LoVo (cell line): ENCODE results near the gene ACBD3.

Experiments
- DNase-seq: peaks from one replicate; pipeline ENCODE4 v3.0.0-alpha.2; 2016; ENCODE audit warnings: low spot score

Gene ACBD3

DNA sequence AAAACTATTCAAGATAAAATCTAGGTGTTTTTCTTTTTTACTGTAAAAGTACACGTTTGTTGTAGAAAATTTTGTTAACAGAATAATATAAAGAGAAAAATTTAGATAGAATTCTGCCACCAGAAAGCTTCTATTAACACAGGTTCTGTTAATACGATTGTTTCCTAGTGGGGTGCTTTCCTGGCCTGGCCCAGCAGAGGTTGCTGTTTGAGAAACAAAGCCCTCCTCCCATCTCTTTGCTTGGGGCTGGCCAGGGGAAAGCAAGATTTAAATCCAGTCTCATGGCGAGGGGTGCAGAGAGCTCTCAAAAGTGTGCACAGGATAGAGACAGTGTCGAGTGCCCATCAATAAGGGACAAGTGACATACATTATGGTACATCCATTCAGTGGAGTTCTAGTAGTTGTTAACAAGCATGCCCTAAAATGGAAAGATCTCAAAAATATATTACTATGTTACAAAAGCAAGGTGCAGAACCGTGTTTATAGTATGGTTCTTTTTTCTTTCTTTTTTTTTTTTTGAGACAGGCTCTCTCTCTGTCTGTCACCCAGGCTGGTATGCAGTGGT is 14.6 kb upstream of the ACBD3 start:
- no peak for DNase-seq

GRCh38 chr1:226199971-226200370 is 13.4 kb upstream of the ACBD3 start:
- no peak for DNase-seq

DNA sequence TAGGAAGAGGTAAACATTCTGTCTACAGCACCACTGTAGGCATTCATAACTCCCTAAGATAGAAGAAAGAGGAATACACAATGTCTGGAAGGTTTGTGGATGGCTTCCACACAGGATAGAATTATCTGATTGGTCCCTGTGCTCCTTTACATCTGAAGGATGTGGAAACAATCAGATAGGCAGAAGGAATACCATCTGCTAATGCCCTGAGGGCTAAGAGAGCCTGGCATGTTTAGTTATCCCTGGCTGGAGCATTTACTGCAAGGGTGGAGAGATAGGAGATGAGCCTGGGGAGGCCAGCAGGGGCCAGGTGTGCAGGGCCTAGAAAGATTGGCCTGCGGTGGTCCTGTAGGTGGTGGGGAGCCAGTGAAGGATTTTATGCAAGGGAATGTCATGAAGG is 8.6 kb upstream of the ACBD3 start:
- DNase-seq, result no peak

GRCh38 chr1:226187380-226187779 is 839 bp upstream of the ACBD3 start:
- DNase-seq, result no peak

DNA sequence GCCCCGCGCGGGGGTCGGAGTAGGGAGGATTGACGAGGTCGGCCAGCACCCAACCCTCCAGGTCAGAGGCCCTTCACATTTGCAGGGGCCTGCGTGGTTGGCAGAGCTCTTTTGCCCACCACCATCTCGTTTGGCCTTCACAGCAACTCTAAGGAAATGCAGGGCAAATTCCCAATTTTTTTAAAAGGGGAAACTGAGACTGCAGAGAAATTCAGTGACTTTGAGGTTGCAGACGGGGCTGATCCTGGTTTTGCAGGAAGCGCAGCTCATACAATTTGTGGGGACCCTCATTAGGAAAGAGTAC is 430 bp upstream of the ACBD3 start:
- DNase-seq, result no peak

DNA sequence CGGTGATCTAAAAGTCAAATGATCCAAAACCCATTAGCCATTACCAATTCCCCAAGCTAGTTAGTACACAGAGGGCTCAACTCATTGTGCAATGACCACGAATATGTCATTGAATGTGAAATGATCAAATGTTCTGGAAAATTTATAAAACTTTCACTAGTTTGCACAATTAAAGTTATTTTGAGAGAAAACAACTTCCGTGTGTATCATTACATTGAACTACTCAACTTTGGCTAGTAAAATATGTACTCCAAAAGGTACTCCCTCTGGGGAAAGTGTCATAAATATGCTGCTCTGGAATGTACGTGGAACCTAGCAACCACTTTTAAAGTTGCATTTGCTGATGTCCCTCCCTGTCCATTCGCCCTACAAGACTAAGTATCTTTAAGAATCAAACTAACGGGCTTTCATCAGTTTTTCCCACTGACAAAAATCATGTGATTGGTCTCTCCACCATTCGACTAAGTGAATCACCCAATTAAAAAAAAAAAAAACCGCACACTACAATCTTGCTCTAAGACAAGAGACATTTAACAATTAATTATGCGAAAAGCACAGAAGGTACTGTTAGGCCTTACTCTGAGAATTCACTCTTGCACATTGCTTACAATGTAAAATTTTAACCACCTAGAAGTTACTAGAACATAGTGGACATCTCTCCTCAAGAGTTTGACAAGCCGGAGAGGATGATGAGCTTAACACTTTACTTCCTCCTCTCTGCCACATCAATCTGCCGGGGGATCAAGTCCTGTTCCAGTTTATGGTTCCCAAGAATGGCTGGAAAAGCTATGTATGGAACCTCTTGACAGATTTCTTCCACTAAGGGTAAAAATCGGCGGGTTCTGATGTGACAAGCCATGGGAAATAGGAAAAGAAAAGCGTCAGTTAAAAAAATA is 1.2 kb downstream of the ACBD3 start:
- DNase-seq, result no peak

GRCh38 chr1:226181996-226182714 is 4.4 kb downstream of the ACBD3 start:
- DNase-seq, result peak; percentile 14

DNA sequence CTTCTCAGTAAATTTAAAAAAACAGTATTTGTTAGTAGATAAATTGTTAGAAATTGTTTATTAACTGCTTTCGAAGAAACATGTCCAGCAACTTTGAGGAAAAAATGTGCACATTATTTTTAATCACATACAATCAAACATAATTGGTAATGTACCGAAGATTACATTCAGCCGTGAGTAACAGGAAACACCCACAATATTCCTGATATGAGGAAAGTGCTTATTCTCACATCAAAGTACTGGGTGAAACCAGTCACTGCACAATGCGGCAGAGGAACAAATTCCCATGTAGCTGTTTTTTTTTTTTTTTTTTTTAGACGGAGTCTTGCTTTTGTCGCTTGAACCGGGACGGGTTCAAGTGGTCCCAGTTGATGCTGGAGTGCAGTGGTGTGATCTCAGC is 9.7 kb downstream of the ACBD3 start:
- no peak for DNase-seq

DNA sequence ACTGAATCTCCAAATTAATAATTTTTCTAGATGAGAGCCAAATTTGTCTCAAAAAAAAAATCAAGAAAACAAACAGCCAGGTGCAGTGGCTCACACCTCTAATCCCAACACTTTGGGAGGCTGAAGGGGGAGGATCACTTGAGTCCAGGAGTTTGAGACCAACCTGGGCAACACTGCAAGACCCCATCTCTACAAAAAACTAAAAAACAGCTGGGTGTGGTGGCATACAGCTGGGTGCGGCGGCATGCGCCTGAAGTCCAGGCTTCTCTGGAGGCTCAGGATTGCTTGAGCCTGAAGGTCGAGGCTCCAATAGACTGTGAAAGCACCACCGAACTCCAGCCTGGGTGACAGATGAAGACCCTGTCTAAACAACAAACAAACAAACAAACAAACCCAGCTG is 14.0 kb downstream of the ACBD3 start:
- no peak for DNase-seq

DNA sequence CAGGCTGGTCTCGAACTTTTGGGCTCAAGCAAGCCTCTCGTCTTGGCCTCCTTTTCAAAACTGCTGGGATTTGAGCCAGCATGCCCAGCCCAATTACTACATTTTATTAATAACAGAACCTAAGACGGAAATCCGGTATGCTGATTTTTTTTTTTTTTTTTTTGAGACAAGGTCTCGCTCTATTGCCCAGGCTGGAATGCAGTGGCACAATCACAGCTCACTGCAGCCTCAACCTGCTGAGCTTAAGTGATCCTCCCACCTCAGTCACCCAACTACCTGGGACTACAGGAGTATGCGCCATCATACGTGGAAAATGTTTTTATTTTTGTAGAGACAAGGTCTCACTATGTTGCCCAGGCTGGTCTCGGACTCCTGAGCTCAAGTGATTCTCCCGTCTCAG is 20.2 kb downstream of the ACBD3 start:
- no peak for DNase-seq

GRCh38 chr1:226164154-226164553 is 22.4 kb downstream of the ACBD3 start:
- DNase-seq, result no peak

- no peak for DNase-seq
Measured at GRCh38 chr1:226162898-226163297, 23.6 kb downstream of the ACBD3 start.

DNA sequence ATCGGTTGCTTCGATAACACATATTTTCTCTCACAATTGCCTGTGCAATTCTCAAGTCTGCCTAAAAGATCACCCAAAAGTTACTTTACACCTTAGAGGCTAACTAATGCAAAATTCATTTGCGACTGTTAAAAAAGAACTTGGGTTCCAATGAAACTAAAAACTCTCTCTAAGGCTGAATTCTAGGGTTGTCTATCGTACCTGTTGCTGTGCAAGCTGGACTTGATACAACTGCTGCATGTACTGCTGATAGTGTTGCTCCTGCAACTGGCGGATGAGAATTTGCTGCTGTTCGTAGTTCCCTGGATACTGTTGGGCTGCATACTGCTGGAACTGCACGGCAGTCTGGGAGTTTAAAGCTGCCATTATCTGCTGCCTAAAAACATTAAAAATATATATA is 27.6 kb downstream of the ACBD3 start:
- DNase-seq, result no peak

- DNase-seq, result no peak
Measured at GRCh38 chr1:226158457-226158856, 28.1 kb downstream of the ACBD3 start.

- no peak for DNase-seq
Measured at GRCh38 chr1:226157761-226158316, 28.7 kb downstream of the ACBD3 start.

GRCh38 chr1:226154593-226154992 is 31.9 kb downstream of the ACBD3 start:
- no peak for DNase-seq

DNA sequence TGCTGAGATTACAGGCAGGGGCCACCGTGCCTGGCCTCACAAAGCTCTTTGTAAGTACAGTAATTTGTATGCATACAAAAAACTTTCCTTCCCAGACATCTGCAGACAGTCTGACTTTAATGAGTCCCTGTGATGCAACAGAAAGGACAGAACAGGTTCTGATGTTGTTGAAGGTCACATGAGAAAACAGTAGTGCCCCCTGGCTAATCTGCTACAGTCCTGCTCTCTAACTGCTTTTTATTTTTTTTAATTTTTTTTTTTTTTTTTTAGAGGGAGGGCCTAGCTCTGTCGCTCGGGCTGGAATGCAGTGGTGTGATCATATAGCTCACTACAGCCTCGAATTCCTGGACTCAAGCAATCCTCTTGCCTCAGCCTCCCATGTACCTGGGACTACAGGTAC is 36.7 kb downstream of the ACBD3 start:
- no peak for DNase-seq

GRCh38 chr1:226148121-226148648 is 38.4 kb downstream of the ACBD3 start:
- no peak for DNase-seq

DNA sequence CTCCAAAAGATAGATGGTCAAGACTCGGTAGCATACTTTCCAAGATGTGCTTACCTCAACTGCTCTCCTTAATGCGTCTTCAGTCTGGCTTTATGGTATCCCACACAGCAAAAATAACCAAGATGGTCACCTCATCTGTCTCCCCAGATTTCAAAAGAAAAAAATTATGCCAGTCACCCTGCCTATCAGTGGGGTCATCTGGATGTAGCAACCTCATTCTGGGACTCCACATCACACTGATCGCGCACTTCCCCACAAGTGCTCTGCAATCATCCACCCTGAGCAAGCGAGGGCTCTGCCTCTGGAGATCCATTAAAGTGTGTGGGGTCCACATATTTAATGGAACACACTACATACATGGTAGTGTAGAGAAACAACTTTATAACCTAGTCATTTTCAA is 42.5 kb downstream of the ACBD3 start:
- no peak for DNase-seq

- DNase-seq, result no peak
Measured at GRCh38 chr1:226135709-226136108, 50.8 kb downstream of the ACBD3 start.

DNA sequence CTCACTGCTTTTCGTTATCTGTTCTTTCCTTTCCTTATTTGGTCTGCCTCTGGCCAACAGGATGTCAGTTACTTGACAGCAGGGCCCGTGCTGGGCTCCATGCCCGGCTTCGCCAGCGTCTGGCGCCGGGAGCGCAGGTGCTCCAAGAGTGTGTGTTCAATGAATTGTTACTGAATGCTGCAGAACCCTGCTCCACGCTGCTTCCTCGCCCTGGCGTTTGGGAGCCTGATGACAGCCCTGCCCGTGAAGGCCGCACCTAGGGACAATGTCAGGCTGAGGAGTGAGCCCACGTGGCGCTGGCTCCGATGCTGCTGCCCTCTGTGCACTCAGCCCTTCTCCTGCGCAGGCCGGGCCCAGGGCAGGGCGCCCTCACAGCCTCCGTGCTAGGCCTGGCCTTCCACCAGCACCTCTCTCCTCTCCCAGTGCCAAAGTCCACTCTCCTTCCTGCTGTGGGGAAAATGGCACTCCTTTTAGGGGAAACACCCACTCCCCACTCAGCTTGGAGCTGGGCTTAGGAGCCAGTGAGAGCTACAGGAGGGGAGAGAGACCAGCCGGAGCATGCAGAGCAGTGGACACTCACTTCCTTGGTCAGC is 51.4 kb downstream of the ACBD3 start:
- peak; percentile 20 for DNase-seq
